ENCODE measurements around the gene CARS2.

GRCh38 chr13:110683921-110684320 lies 22.0 kb downstream of the CARS2 start:
- TF ChIP-seq POLR2A (IDR thresholded peaks at IDR 0.05; ENCODE audit: low read depth) (no peak), POLR2AphosphoS5 (IDR thresholded peaks at IDR 0.05) (no peak)
- TF ChIP-seq, protein P1, sequence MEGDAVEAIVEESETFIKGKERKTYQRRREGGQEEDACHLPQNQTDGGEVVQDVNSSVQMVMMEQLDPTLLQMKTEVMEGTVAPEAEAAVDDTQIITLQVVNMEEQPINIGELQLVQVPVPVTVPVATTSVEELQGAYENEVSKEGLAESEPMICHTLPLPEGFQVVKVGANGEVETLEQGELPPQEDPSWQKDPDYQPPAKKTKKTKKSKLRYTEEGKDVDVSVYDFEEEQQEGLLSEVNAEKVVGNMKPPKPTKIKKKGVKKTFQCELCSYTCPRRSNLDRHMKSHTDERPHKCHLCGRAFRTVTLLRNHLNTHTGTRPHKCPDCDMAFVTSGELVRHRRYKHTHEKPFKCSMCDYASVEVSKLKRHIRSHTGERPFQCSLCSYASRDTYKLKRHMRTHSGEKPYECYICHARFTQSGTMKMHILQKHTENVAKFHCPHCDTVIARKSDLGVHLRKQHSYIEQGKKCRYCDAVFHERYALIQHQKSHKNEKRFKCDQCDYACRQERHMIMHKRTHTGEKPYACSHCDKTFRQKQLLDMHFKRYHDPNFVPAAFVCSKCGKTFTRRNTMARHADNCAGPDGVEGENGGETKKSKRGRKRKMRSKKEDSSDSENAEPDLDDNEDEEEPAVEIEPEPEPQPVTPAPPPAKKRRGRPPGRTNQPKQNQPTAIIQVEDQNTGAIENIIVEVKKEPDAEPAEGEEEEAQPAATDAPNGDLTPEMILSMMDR (IDR thresholded peaks at IDR 0.05) = no peak

Measured in esophagus muscularis mucosa (tissue), 3 donors.